HL-60 (cell line): ENCODE data around the gene MAB21L1.

ENCODE experiments used
- GABPA ChIP-seq: IDR thresholded peaks from 2 replicates; pipeline ENCODE4 v1.6.1; 2012; ENCODE audit warnings: low read depth
- POLR2AphosphoS5 ChIP-seq: IDR thresholded peaks from 2 replicates; pipeline ENCODE4 v1.6.1; 2012; ENCODE audit warnings: low read depth
- TF ChIP-seq, protein P1 (sequence below): IDR thresholded peaks from one replicate; pipeline ENCODE4 v1.5.1; 2011; ENCODE audit warnings: low read length, control low read depth, inconsistent platforms; ENCODE audit not compliant: insufficient read depth

DNA sequence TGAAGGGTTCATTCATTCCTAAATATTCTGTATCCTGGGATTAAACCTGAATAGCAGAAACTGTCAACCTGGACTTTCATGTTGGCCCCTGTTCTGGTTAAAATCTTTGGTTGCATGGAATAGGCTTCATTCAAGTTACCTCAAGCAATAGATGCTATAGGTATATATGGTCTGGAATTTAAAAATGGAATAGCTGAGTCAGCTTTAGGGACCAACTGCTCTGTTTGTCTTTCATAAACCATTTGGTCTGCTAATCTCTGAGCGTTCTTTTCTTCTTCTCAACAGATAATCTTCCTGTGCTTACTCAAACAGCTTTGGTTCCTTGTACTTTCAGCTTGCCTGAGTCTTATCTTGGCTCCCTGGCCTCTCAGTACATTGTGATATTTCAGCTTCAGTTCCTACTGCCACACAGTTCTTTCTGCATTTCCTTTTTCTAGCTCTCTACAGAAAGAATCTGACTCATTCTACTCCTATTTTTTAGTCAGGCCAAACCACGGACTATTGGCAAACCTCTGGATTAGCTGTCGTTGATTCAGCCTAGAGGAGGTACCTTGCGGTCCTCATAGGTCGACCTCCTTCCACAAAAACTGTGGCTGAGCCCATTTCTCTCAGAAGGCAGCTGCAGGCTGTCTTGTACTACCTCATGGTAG lies 35.9 kb upstream of the MAB21L1 start:
- TF ChIP-seq, protein P1, sequence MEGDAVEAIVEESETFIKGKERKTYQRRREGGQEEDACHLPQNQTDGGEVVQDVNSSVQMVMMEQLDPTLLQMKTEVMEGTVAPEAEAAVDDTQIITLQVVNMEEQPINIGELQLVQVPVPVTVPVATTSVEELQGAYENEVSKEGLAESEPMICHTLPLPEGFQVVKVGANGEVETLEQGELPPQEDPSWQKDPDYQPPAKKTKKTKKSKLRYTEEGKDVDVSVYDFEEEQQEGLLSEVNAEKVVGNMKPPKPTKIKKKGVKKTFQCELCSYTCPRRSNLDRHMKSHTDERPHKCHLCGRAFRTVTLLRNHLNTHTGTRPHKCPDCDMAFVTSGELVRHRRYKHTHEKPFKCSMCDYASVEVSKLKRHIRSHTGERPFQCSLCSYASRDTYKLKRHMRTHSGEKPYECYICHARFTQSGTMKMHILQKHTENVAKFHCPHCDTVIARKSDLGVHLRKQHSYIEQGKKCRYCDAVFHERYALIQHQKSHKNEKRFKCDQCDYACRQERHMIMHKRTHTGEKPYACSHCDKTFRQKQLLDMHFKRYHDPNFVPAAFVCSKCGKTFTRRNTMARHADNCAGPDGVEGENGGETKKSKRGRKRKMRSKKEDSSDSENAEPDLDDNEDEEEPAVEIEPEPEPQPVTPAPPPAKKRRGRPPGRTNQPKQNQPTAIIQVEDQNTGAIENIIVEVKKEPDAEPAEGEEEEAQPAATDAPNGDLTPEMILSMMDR = no peak
- TF ChIP-seq POLR2AphosphoS5 = no peak
- no peak for TF ChIP-seq GABPA
